ENCODE measurements around the gene AIDA.

The AIDA gene

DNA sequence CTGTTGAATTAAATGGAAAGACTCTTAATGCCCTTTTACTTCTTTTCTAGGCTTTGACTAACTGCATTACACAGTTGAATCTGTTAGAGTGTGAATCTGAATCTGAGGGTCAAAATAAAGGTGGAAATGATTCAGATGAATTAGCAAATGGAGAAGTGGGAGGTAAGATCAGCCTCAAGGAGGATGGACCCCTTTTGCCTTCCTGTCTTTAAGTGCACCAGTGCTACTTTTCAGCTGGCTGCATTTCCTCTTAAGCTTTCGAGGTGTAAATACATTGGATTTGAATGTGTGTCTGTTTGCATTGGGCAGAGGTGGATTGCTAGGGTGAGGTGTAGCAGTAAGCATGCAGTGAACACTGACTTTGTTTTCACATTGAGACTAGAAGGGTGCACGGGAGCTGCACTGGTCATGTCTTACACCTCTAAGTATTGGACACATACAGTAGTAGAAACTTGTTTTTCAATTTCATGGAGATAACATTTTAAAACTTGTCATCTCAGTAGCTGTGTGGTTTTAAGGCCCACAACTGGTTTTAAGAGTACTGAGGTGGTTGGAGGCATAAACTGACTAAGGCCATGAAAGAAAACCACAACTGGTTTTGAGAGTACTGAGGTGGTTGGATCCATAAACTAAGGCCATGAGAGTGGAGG is 59.0 kb downstream of the AIDA start:
- in situ Hi-C loops (cut with MboI; ENCODE audit: low sequenced_read_pairs), result no loop called here

DNA sequence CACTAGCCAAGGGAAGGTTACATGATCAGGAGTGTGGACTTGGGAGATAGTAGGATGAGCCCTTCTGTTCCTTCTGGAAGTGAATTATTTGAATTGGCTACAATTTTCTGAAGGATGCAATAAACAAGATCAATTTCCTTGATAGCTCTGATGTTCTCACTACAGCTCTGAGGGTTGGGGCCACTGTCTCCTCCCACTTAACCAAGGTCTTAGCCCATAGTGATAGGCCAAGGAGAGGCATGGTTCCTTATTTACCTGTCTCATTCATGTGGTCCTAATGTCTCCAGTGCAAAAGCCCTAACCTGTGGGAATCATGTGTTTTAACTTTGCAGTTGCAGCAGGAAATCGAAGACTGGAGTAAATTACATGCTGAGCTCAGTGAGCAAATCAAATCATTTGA is 59.6 kb downstream of the AIDA start:
- in situ Hi-C loops (cut with MboI; ENCODE audit: low sequenced_read_pairs), result no loop called here

DNA sequence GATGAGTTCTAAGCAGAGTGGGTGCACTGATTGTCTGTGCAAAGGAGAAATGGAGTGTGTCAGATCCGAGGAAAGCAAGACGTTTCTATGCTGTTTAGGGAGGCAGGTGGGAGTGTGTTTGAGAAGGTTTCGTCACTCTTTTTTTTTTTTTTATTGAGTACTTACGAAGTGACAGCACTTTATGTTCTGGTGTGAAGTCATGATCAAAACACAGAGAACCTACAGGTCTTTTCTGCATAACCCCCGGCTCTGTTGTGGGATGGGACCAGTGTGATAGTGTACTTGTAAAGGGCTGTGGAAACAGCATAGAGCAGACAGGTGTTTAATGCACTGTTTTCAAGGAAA is 67.7 kb downstream of the AIDA start:
- in situ Hi-C loops (cut with MboI; ENCODE audit: low sequenced_read_pairs), result no loop called here

DNA sequence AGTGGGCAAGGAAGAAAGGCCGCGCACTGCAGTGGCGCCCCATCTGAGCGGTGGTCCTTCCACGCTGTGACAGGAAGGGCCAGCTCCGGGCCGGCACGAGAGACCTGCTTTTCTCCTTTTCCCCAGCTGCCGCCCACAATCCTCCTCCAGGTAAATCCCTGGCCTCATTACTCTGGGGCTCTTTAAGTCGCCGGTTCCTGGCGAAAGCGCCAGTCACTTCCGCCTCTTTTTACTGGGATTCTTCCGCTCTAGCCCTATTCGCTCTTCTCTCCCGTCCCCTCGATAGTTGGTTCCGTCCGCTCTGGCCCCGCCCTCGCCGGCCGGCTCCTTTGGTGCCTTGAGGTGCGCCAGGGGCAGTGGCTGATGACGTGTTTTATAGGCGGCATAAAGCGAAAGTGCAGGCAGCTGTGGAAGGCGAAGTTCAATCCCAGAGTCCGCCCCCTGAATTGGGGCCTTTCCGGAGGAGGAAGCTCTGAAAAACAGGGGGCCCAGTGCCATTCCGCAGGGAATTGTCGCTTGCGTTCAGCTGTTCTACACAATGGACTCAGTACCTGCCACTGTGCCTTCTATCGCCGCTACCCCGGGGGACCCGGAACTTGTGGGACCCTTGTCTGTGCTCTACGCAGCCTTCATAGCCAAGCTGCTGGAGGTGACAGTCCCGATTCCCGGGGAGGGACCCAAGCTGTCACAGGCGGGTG is 68.2 kb downstream of the AIDA start:
- in situ Hi-C loops (cut with MboI; ENCODE audit: low sequenced_read_pairs), result no loop called here

DNA sequence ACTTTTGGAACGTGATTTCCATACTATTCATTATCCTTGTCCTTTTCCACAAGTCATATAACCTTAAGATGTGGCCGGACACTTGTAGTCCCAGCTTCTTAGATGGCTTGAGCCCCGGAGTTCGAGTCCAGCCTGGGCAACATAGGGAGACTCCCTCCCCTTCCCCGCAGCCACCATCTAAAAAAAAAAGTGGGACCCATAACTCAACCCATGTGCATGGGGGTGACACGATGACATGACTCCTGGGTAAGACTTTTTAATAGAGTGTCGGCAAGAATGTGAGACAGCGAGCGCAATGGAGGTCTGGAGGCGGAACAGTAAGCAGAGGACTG is 68.7 kb downstream of the AIDA start:
- in situ Hi-C loops (cut with MboI; ENCODE audit: low sequenced_read_pairs), result no loop called here

DNA sequence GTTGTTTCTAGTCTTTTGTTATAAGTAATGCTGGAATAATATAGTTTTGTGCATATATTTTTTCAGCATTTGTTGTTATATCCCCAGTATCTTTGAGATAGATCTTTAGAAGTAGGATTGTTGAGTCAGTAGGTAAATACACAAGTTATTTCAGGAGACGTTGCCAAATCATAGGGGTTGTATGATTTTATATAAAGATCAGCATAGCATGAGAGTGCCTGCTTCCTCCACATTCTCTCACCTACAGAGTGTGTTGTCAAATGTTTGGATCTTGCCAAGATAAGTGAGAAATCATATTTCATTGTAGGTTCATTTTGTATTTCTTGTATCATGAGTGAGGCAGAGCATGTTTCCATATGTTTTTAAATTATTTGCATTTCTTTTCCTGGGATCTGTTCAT is 69.8 kb downstream of the AIDA start:
- in situ Hi-C loops (cut with MboI; ENCODE audit: low sequenced_read_pairs), result no loop called here

DNA sequence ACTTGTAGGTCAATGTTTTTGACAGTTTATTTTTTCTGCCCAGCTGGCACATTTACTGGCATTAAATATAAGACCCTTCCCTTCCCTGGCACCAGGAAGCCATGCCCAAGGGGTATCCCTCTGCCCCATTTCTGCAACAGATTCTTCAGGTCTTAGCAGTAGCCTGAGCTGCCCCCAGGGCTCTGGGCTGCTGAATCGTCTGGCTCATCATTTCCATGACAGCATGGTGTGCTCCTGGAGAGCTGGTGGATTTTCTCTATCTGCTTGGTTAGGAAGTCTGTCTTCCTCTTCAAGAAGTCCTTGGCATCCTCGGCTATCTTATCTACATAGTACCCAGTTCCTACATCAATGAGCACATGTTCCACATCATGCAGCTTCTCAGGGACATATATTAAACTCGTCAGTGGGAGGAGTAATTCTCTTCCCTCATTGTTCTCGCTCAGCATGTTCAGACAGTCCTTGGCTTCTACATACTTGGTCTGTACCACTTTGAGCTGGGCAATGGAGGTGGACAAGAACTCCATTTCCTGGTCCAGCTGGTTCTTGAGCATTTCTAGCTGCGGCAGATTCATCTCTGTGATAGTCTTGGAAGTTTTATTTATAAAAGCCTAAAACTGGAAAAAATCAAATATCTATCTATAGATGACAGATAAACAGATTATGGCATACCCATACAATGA is 70.9 kb downstream of the AIDA start:
- in situ Hi-C loops (cut with MboI; ENCODE audit: low sequenced_read_pairs), result no loop called here

DNA sequence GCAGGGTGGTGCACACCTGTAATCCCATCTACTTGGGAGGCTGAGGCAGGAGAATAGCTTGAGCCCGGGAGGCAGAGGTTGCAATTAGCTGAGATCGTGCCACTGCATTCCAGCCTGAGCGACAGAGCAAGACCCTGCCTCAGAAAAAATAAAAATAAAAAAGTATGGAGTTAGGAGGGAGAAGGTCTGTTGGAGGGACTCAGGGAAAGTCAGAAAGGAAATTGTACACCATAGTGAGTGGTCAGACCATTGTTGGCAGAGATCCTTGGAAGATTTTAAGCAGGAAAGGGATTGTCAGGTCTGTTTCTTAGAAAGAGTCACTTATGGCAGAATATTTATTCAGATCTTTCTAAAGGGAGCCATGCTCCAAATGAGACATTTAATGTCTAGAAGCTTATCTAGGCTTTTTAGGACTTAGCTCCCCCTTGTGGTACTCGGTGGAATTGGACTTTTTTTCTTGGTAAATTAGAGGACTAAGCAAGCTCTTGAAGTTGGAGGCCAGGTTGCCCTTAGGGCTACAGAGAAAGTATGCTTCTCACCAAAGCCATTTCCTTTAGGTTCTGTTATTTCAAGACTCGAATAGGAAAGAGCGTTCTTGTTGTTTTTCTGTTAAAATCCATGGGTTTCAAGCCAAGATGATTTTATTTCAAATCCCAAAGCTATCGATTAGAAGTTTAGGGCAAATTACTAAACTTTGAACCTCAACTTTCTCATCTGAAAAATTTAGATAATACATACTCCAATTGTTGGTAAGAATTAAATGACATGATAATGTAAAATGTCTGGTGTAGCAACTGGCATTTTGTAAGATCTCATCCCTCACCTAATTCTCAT is 77.9 kb downstream of the AIDA start:
- in situ Hi-C loops (cut with MboI; ENCODE audit: low sequenced_read_pairs), result loop anchor here (10.0 kb wide), 1 partner anchor 170 kb away; no protein-coding TSS in a partner anchor

DNA sequence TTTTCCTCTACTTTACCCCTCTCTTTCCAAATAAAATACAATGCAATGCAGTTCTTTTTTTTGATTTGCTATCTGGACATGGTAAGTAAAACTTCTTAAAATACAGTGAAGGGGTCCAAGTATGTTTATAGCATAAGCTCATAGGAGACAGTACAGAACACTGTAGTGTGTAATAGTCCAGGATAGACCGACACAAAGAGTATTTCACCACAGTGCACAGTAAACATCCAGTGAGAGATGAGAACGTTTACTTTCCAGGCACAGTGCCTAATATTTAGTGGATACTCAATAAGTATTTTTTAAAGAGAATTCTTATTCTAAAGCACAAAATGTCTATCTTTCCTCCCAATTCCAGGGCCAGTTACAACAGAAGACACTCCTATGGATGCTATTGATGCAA is 79.5 kb downstream of the AIDA start:
- in situ Hi-C loops (cut with MboI; ENCODE audit: low sequenced_read_pairs), result loop anchor here (10.0 kb wide), 1 partner anchor 168 kb away; no protein-coding TSS in a partner anchor

DNA sequence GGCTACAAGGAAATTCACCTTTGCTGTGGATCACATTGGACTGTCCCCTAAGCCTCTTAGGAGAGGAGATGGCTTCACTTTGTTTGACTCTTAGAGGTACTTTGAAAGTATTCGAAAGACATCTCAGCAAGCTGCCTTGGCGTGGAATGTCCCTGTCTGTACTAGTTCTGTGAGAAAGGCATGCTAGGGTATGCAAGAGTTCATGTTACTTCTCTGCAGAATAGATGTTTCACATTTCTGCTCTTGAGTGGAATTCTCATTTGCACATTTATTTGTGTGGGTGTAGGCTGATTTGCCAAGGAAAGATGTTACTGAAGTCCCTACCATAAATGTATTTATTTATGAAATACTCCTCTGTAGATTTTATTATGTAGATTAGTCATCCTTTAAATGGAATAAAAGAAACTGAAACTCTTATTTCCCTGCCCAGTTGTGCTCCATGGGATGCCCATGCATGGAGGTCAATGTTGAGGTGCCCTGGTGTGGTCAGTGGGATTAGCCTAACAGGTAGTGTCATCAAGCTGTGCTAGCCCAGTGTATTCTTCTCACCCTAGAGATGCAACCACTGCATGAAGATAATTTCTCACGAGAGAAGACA is 80.6 kb downstream of the AIDA start:
- in situ Hi-C loops (cut with MboI; ENCODE audit: low sequenced_read_pairs), result loop anchor here (10.0 kb wide), 1 partner anchor 167 kb away; no protein-coding TSS in a partner anchor

DNA sequence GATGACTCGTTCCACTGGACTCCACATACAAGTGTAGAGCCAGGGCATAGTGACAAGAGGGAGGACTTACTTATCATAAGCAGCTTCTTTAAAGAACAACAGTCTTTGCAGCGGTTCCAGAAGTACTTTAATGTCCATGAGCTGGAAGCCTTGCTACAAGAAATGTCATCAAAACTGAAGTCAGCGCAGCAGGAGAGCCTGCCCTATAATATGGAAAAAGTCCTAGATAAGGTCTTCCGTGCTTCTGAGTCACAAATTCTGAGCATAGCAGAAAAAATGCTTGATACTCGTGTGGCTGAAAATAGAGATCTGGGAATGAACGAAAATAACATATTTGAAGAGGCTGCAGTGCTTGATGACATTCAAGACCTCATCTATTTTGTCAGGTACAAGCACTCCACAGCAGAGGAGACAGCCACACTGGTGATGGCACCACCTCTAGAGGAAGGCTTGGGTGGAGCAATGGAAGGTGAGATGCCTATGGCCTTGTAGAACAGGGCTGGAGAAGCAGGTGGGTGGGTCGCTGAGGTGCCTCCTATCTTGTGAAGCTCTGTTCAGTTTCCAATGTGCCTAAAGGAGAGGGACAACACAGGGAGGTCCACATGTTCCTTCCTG is 82.3 kb downstream of the AIDA start:
- in situ Hi-C loops (cut with MboI; ENCODE audit: low sequenced_read_pairs), result loop anchor here (10.0 kb wide), 1 partner anchor 165 kb away; no protein-coding TSS in a partner anchor

DNA sequence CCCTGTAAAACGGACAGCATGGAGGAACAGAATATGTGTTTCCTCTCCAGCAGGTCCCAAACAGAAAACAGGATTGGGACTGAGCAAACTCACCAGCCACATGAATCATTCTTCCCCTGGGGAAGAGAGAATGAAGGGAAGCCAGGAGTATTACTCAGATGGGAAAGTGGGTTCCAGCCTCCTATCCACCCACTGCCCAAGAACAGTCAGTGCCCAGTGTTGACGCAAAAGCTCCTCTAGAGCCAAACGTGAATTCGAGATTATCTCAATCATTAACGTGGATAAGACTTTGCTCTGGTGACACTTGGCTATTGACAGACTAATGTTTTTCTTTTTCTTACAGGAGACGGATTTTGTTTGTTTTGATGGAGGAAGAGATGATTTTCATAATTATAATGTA is 85.1 kb downstream of the AIDA start:
- in situ Hi-C loops (cut with MboI; ENCODE audit: low sequenced_read_pairs), result no loop called here

DNA sequence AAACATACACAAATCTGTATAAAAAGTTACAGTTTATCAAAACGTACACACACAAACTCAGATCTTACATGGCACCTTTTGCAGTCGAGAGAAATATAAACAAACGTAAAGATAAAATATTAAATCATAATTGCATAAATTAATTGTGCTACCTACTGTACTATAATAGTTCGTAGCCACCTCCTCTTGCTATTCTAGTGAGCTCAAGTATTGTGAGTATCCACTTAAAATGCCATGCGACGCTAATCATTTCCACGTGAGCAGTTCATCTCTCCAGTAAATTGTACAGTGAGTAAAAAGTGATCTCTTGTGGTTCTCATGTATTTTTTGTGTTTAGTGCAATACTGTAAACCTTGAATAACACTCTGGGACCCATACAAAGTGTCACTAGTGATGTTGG is 88.1 kb downstream of the AIDA start:
- in situ Hi-C loops (cut with MboI; ENCODE audit: low sequenced_read_pairs), result no loop called here

DNA sequence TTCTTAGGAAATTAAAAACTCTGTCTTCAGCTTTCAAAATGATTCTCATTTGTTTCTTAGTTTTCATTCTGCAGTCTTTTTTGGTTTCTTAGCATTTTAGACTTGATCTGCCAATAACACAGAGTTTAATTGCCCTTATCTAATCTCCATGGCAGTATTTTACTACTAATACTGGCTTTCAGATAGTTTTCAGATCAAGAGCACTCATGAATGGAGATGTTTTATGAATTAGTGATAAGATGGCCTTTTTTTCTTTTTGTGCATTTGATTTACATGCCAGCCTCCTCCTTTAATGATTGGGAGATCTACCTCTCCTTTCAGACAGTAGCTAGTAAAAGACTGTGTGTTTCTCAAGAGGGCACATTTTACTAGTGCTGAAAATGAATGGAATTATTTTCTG is 88.8 kb downstream of the AIDA start:
- in situ Hi-C loops (cut with MboI; ENCODE audit: low sequenced_read_pairs), result no loop called here

DNA sequence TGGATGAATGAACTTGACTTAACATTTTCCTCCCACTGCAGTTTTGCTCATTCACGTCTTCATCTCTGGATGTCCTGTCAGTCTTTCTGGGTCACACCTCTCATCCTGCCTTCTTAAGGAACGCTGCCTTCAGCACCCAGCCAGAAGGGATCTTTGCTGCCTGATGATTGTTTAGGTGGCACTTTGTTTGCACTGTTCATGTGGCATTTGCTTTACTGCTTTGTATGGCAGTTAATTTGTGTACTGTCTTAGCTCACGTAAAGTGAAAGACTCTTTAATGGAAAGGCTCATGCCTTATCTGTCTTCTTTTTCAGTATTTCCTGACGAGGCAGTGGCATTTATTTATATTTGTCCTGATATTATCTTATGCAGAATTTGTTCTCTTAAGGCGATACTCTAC is 89.5 kb downstream of the AIDA start:
- in situ Hi-C loops (cut with MboI; ENCODE audit: low sequenced_read_pairs), result no loop called here

DNA sequence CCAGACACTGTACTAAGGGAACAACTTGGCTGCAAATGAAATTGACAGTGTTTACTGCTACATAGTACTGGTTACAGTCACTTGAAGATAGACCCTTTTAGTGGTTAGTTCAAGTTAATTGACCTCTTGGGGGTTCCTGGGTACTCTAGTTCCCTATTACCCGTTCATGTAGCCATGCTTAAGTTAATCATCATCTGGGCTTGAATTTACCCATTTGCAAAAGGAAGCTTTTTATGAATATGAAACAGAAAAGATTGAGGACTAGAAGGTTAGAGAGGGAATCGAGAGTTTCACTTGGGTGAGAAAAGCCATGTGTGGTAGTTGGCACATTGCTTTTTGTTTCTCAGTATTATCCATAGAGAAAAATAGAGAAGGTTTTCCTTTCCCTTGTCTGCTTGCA is 91.7 kb downstream of the AIDA start:
- in situ Hi-C loops (cut with MboI; ENCODE audit: low sequenced_read_pairs), result no loop called here

DNA sequence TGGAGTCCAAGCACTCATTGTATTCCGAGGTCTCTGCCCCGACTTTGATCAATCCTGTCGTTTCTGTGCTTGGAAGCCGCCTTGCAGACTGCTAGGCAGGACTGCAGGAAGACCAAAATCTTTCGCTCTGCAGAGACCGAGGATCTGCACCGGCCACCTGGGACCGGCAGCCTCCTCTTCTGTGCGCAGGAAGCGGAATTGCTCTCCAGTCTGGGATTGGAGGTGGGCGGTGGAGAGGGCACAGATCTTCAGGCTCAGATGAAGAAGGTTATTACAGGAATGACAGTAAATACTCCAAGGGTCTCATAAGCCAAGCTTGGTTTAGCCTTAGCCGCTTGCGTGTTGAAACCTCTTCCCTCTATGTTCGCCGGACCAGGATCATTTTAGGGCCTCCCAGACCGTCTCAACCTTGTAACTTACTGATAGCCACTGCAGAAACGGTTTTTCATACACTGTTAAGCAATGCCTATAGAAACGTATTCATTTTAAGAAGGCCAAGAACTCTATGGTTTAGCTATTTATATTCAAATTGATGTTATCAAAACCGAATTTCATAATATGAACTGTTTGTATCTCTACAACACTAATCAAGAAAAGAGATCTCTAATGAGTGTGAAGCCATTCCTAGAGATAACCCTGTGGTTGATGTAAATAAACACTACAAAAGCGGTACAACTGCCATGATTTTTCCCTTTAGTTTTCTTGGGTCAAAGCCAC is 93.3 kb downstream of the AIDA start:
- in situ Hi-C loops (cut with MboI; ENCODE audit: low sequenced_read_pairs), result no loop called here
